Activated T-cell treated with anti-CD3 and anti-CD28 coated beads, Interleukin-2, amount 50 U/mL, for 72 hours (primary cell): ENCODE data around the gene KBTBD8. TPM values are rescaled to one million over a fixed set of nuclear protein-coding genes. Genes with fewer than 3 reads are reported as not detected.

Source experiments
- ATAC-seq, 2 donors: fragments of 150-1000 bp; cut with Tn5 transposase; replicated peaks in 1 of 2; 2 replicates each; pipeline ENCODE4 v1.10.0; 2021; ENCODE audit warnings: moderate library complexity in 2 of 2, mild to moderate bottlenecking in 1 of 2
- DNase-seq, 2 donors: peaks; one replicate each; pipeline ENCODE4 v3.0.0; 2021 to 2022; ENCODE audit warnings: mixed read lengths in 1 of 2
- H3K27ac Mint-ChIP-seq: one replicate; pipeline ENCODE4 v1.8.0; 2022; ENCODE audit warnings: mild to moderate bottlenecking, moderate library complexity, mixed read lengths
- H3K27me3 Mint-ChIP-seq: one replicate; pipeline ENCODE4 v1.8.0; 2022; ENCODE audit warnings: low read depth, mixed read lengths
- H3K36me3 Mint-ChIP-seq, 2 donors: one replicate each; pipeline ENCODE4 v1.8.0; 2022; ENCODE audit warnings: mixed read lengths in 2 of 2, mild to moderate bottlenecking in 1 of 2; ENCODE audit not compliant: insufficient read depth in 2 of 2
- H3K4me1 Mint-ChIP-seq: one replicate; pipeline ENCODE4 v1.8.0; 2022; ENCODE audit warnings: low read depth, mixed read lengths
- H3K4me3 Mint-ChIP-seq, 2 donors: one replicate each; pipeline ENCODE4 v1.8.0; 2022; ENCODE audit warnings: mild to moderate bottlenecking in 2 of 2, mixed read lengths in 2 of 2, moderate library complexity in 2 of 2
- H3K9me3 Mint-ChIP-seq, 2 donors: one replicate each; pipeline ENCODE4 v1.8.0; 2022; ENCODE audit warnings: mixed read lengths in 2 of 2
- total RNA-seq, 2 donors: library from RNA; stranded (reverse); gene quantifications; one replicate each; pipeline ENCODE4 v1.2.3, GENCODE V29; 2022

Gene KBTBD8
- total RNA-seq, 2 donors from 2014 or later: 14.7 to 20.4 TPM

- ATAC-seq: no peak
- no peaks in the 10 kb centered on the region for H3K9me3 Mint-ChIP-seq
Measured at GRCh38 chr3:66985336-66985920, 12.7 kb upstream of the KBTBD8 start.

GRCh38 chr3:66986406-66986805 is 11.7 kb upstream of the KBTBD8 start:
- no peak overlapping the region for H3K4me3 Mint-ChIP-seq
- ATAC-seq (no peak), DNase-seq (no peak)
- no peaks in the 10 kb centered on the region for H3K36me3 Mint-ChIP-seq
- no peak overlapping the region for H3K27ac Mint-ChIP-seq
- H3K27me3 Mint-ChIP-seq: no peaks in the 10 kb centered on the region
- H3K9me3 Mint-ChIP-seq: no peaks in the 10 kb centered on the region
- no peaks in the 10 kb centered on the region for H3K4me1 Mint-ChIP-seq

More at GRCh38 chr3:66985336-66985920, 12.7 kb upstream of the KBTBD8 start:
- Mint-ChIP-seq H3K27ac (no peak overlapping the region), H3K27me3 (no peaks in the 10 kb centered on the region), H3K4me1 (no peaks in the 10 kb centered on the region), H3K4me3 (no peak overlapping the region), H3K36me3 (no peaks in the 10 kb centered on the region)
- no peak for DNase-seq

- no peak overlapping the region for H3K27ac Mint-ChIP-seq
- peaks cover 18% of the 10 kb centered on the region for H3K27me3 Mint-ChIP-seq
- no peak for ATAC-seq
Measured at GRCh38 chr3:66989241-66989640, 8.9 kb upstream of the KBTBD8 start.

GRCh38 chr3:66989860-66990696 is 8.0 kb upstream of the KBTBD8 start:
- peak; percentile 47 to 54 for ATAC-seq
- Mint-ChIP-seq H3K4me1 (no peaks in the 10 kb centered on the region), H3K9me3 (no peaks in the 10 kb centered on the region), H3K36me3 (no peaks in the 10 kb centered on the region), H3K27ac (no peak overlapping the region), H3K27me3 (peaks cover 18% of the 10 kb centered on the region), H3K4me3 (no peak overlapping the region)
- DNase-seq: no peak

More at GRCh38 chr3:66989241-66989640, 8.9 kb upstream of the KBTBD8 start:
- Mint-ChIP-seq H3K36me3 (no peaks in the 10 kb centered on the region), H3K4me3 (no peak overlapping the region), H3K9me3 (no peaks in the 10 kb centered on the region), H3K4me1 (no peaks in the 10 kb centered on the region)
- no peak for DNase-seq

- Mint-ChIP-seq H3K9me3 (no peaks in the 10 kb centered on the region), H3K4me1 (no peaks in the 10 kb centered on the region), H3K36me3 (no peaks in the 10 kb centered on the region), H3K27me3 (peaks cover 25% of the 10 kb centered on the region), H3K4me3 (no peak overlapping the region), H3K27ac (no peak overlapping the region)
- ATAC-seq: no peak
- no peak for DNase-seq
Measured at GRCh38 chr3:66991459-66991858, 6.6 kb upstream of the KBTBD8 start.

GRCh38 chr3:66993082-66993481 is 5.0 kb upstream of the KBTBD8 start:
- DNase-seq (no peak), ATAC-seq (no peak)
- no peak overlapping the region for H3K27ac Mint-ChIP-seq
- peaks cover 25% of the 10 kb centered on the region for H3K27me3 Mint-ChIP-seq
- H3K9me3 Mint-ChIP-seq: no peaks in the 10 kb centered on the region
- H3K4me3 Mint-ChIP-seq: no peak overlapping the region
- H3K36me3 Mint-ChIP-seq: no peaks in the 10 kb centered on the region
- peaks cover 6% of the 10 kb centered on the region for H3K4me1 Mint-ChIP-seq

- peaks cover 25% of the 10 kb centered on the region for H3K27me3 Mint-ChIP-seq
- no peak for ATAC-seq
- no peak overlapping the region for H3K27ac Mint-ChIP-seq
- no peak overlapping the region for H3K4me3 Mint-ChIP-seq
- H3K4me1 Mint-ChIP-seq: peaks cover 12% of the 10 kb centered on the region
- H3K9me3 Mint-ChIP-seq: no peaks in the 10 kb centered on the region
- DNase-seq: no peak
- H3K36me3 Mint-ChIP-seq: no peaks in the 10 kb centered on the region
Measured at GRCh38 chr3:66994588-66994987, 3.5 kb upstream of the KBTBD8 start.

- no peak overlapping the region for H3K27ac Mint-ChIP-seq
Measured at GRCh38 chr3:66996696-66997095, 1.4 kb upstream of the KBTBD8 start.

GRCh38 chr3:66997560-66998112 is 471 bp upstream of the KBTBD8 start:
- Mint-ChIP-seq H3K4me3 (peak overlapping the region; percentile 91 to 95), H3K4me1 (peaks cover 25% of the 10 kb centered on the region), H3K27ac (peak overlapping the region; percentile 83), H3K36me3 (peaks cover 0 to 5% of the 10 kb centered on the region in 2 donors), H3K27me3 (peaks cover 20% of the 10 kb centered on the region), H3K9me3 (no peaks in the 10 kb centered on the region)
- DNase-seq (peak in 1 of 2 donors; percentile 14), ATAC-seq (no peak)

More at GRCh38 chr3:66996696-66997095, 1.4 kb upstream of the KBTBD8 start:
- Mint-ChIP-seq H3K27me3 (peaks cover 25% of the 10 kb centered on the region), H3K36me3 (peaks cover 0 to 4% of the 10 kb centered on the region in 2 donors), H3K4me1 (peaks cover 20% of the 10 kb centered on the region), H3K9me3 (no peaks in the 10 kb centered on the region), H3K4me3 (no peak overlapping the region)
- ATAC-seq (no peak), DNase-seq (no peak)

- Mint-ChIP-seq H3K4me3 (peak overlapping the region; percentile 91 to 95), H3K27ac (peak overlapping the region; percentile 87), H3K4me1 (peaks cover 34% of the 10 kb centered on the region), H3K27me3 (peaks cover 11% of the 10 kb centered on the region), H3K9me3 (no peaks in the 10 kb centered on the region), H3K36me3 (peaks cover 9 to 14% of the 10 kb centered on the region in 2 donors)
- no peak for ATAC-seq
- DNase-seq: no peak
Measured at GRCh38 chr3:66998904-66999235, 763 bp downstream of the KBTBD8 start.

GRCh38 chr3:67000009-67000408 is 1.9 kb downstream of the KBTBD8 start:
- Mint-ChIP-seq H3K36me3 (peaks cover 15 to 22% of the 10 kb centered on the region in 2 donors), H3K27ac (peak overlapping the region; percentile 90)
- peak; percentile 23 to 35 for ATAC-seq

GRCh38 chr3:67001086-67001861 is 3.2 kb downstream of the KBTBD8 start:
- DNase-seq: no peak
- peak overlapping the region; percentile 58 to 83 for H3K4me3 Mint-ChIP-seq
- H3K27me3 Mint-ChIP-seq: peaks cover 2% of the 10 kb centered on the region
- H3K9me3 Mint-ChIP-seq: no peaks in the 10 kb centered on the region
- peaks cover 56% of the 10 kb centered on the region for H3K4me1 Mint-ChIP-seq
- H3K36me3 Mint-ChIP-seq: peaks cover 18 to 28% of the 10 kb centered on the region in 2 donors
- H3K27ac Mint-ChIP-seq: peak overlapping the region; percentile 95
- no peak for ATAC-seq

More at GRCh38 chr3:67000009-67000408, 1.9 kb downstream of the KBTBD8 start:
- no peaks in the 10 kb centered on the region for H3K9me3 Mint-ChIP-seq
- peak overlapping the region; percentile 34 to 81 for H3K4me3 Mint-ChIP-seq
- H3K27me3 Mint-ChIP-seq: peaks cover 7% of the 10 kb centered on the region
- no peak for DNase-seq
- peaks cover 46% of the 10 kb centered on the region for H3K4me1 Mint-ChIP-seq

- peaks cover 19 to 44% of the 10 kb centered on the region in 2 donors for H3K36me3 Mint-ChIP-seq
- DNase-seq (no peak), ATAC-seq (no peak)
- H3K9me3 Mint-ChIP-seq: no peaks in the 10 kb centered on the region
- H3K4me3 Mint-ChIP-seq: peak overlapping the region; percentile 1 to 54
- no peaks in the 10 kb centered on the region for H3K27me3 Mint-ChIP-seq
- H3K4me1 Mint-ChIP-seq: peaks cover 52% of the 10 kb centered on the region
- H3K27ac Mint-ChIP-seq: no peak overlapping the region
Measured at GRCh38 chr3:67005974-67006373, 7.9 kb downstream of the KBTBD8 start.
